Activated naive CD8-positive, alpha-beta T cell (primary cell): ENCODE measurements around the gene ADCY2.

Experiments
- H3K27ac Mint-ChIP-seq: one replicate; pipeline ENCODE4 v1.8.0; 2021; ENCODE audit warnings: mixed read lengths
- H3K27me3 Mint-ChIP-seq: one replicate; pipeline ENCODE4 v1.8.0; 2021; ENCODE audit warnings: mixed read lengths
- H3K36me3 Mint-ChIP-seq: one replicate; pipeline ENCODE4 v1.8.0; 2021; ENCODE audit warnings: mixed read lengths
- H3K4me1 Mint-ChIP-seq: one replicate; pipeline ENCODE4 v1.8.0; 2021; ENCODE audit warnings: low read depth, mixed read lengths
- H3K4me3 Mint-ChIP-seq: one replicate; pipeline ENCODE4 v1.8.0; 2021; ENCODE audit warnings: mild to moderate bottlenecking, mixed read lengths
- H3K9me3 Mint-ChIP-seq: one replicate; pipeline ENCODE4 v1.8.0; 2021; ENCODE audit warnings: low read depth, mixed read lengths

The ADCY2 gene

DNA sequence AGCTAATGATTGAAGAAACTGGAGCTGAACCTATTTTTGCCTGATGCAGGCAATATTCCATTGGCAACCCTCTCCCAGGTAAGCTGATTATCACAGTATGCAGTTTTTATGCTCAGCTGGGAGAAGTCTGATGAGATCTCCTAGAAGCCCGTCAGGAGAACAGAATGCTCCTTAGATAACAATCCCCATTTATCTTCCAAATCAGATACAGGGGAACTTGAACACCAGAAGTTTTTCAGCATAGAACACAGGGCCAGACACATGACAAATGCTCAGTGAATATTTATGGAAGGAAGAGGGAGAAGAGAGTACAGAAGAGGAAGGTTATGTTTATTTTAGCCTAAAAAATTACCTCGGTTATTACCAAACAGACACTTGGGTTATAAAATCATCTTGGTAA is 417.1 kb downstream of the ADCY2 start:
- Mint-ChIP-seq H3K4me3 (no peak overlapping the region), H3K27me3 (peaks cover 35% of the 10 kb centered on the region), H3K9me3 (no peaks in the 10 kb centered on the region), H3K36me3 (no peaks in the 10 kb centered on the region), H3K27ac (no peak overlapping the region), H3K4me1 (no peaks in the 10 kb centered on the region)

DNA sequence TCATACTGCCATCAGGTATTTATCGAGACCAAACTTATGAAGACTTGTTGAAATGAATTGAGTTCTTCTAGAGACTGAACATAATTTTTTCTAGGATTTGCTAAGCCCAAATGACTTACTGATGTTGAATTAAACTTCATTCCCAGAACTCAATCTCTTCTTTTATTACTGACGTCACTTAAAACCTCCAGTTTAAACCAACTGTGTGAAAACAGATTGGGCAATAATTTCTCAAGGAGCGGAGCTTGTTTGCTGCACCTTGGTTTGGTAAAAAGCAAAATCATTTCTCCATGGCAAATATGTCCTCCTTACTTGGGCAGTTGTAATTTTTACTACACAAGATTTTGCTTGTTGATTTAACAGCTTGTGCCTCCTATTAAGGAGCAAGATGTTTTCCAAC is 417.6 kb downstream of the ADCY2 start:
- no peaks in the 10 kb centered on the region for H3K9me3 Mint-ChIP-seq

GRCh38 chr5:7814816-7815215 is 418.9 kb downstream of the ADCY2 start:
- no peak overlapping the region for H3K4me3 Mint-ChIP-seq
- no peak overlapping the region for H3K27ac Mint-ChIP-seq
- H3K4me1 Mint-ChIP-seq, result no peaks in the 10 kb centered on the region
- H3K9me3 Mint-ChIP-seq, result no peaks in the 10 kb centered on the region
- no peaks in the 10 kb centered on the region for H3K36me3 Mint-ChIP-seq
- H3K27me3 Mint-ChIP-seq, result peaks cover 35% of the 10 kb centered on the region

More for the DNA sequence above, 417.6 kb downstream of the ADCY2 start:
- no peak overlapping the region for H3K4me3 Mint-ChIP-seq
- H3K27ac Mint-ChIP-seq, result no peak overlapping the region
- peaks cover 35% of the 10 kb centered on the region for H3K27me3 Mint-ChIP-seq
- H3K36me3 Mint-ChIP-seq, result no peaks in the 10 kb centered on the region
- H3K4me1 Mint-ChIP-seq, result no peaks in the 10 kb centered on the region

GRCh38 chr5:7815892-7816534 is 420.1 kb downstream of the ADCY2 start:
- H3K27ac Mint-ChIP-seq, result no peak overlapping the region
- H3K27me3 Mint-ChIP-seq, result peaks cover 32% of the 10 kb centered on the region
- H3K9me3 Mint-ChIP-seq, result no peaks in the 10 kb centered on the region

GRCh38 chr5:7816535-7816901 is 420.6 kb downstream of the ADCY2 start:
- H3K4me3 Mint-ChIP-seq, result no peak overlapping the region
- no peaks in the 10 kb centered on the region for H3K4me1 Mint-ChIP-seq
- H3K36me3 Mint-ChIP-seq, result no peaks in the 10 kb centered on the region
- peaks cover 36% of the 10 kb centered on the region for H3K27me3 Mint-ChIP-seq
- H3K9me3 Mint-ChIP-seq, result no peaks in the 10 kb centered on the region
- no peak overlapping the region for H3K27ac Mint-ChIP-seq

More at GRCh38 chr5:7815892-7816534, 420.1 kb downstream of the ADCY2 start:
- Mint-ChIP-seq H3K4me3 (no peak overlapping the region), H3K36me3 (no peaks in the 10 kb centered on the region), H3K4me1 (no peaks in the 10 kb centered on the region)

DNA sequence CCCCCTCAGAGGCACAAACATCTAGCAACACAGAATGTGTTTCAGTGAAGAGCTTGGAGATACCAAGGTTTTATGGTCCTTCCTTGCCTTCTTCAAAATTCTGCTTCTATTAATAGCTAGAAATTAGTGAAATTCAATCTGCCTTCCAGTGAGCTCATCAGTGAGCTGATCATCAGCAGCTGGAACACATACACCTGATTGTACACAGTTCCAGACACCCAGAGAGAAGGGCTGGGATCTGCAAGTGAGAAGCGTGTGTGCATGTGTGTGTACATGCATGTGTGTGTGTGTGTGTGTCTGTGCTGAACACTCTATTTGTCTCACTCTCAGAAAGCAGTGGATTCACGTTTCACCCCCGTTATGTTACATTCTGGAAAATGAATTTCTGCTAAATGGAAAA is 426.5 kb downstream of the ADCY2 start:
- H3K27ac Mint-ChIP-seq, result no peak overlapping the region
- H3K36me3 Mint-ChIP-seq, result no peaks in the 10 kb centered on the region
- no peaks in the 10 kb centered on the region for H3K9me3 Mint-ChIP-seq
- no peaks in the 10 kb centered on the region for H3K4me1 Mint-ChIP-seq
- H3K4me3 Mint-ChIP-seq, result no peak overlapping the region
- H3K27me3 Mint-ChIP-seq, result peaks cover 17% of the 10 kb centered on the region

GRCh38 chr5:7823594-7823993 is 427.7 kb downstream of the ADCY2 start:
- H3K4me3 Mint-ChIP-seq, result no peak overlapping the region
- H3K4me1 Mint-ChIP-seq, result no peaks in the 10 kb centered on the region
- no peak overlapping the region for H3K27ac Mint-ChIP-seq
- no peaks in the 10 kb centered on the region for H3K36me3 Mint-ChIP-seq
- peaks cover 18% of the 10 kb centered on the region for H3K27me3 Mint-ChIP-seq
- H3K9me3 Mint-ChIP-seq, result no peaks in the 10 kb centered on the region

DNA sequence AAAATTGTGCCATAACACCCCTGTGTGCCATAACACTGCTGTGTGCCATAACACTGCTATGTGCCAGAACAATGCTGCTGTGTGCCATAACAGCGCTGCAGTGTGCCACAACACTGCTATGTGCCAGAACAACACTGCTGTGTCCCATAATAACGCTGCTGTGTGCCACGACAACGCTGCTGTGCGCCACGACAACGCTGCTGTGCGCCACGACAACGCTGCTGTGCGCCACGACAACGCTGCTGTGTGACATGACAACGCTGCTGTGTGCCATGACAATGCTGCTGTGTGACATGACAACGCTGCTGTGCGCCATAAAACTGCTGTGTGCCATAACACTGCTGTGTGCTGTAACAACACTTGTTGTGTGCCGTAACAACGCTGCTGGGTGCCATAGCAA is 429.1 kb downstream of the ADCY2 start:
- peaks cover 13% of the 10 kb centered on the region for H3K27me3 Mint-ChIP-seq
- no peaks in the 10 kb centered on the region for H3K9me3 Mint-ChIP-seq
- no peaks in the 10 kb centered on the region for H3K36me3 Mint-ChIP-seq
- no peak overlapping the region for H3K27ac Mint-ChIP-seq
- H3K4me3 Mint-ChIP-seq, result no peak overlapping the region
- H3K4me1 Mint-ChIP-seq, result no peaks in the 10 kb centered on the region

GRCh38 chr5:7825630-7826029 is 429.7 kb downstream of the ADCY2 start:
- Mint-ChIP-seq H3K36me3 (no peaks in the 10 kb centered on the region), H3K4me3 (no peak overlapping the region), H3K27ac (no peak overlapping the region), H3K4me1 (no peaks in the 10 kb centered on the region), H3K27me3 (peaks cover 13% of the 10 kb centered on the region), H3K9me3 (no peaks in the 10 kb centered on the region)

DNA sequence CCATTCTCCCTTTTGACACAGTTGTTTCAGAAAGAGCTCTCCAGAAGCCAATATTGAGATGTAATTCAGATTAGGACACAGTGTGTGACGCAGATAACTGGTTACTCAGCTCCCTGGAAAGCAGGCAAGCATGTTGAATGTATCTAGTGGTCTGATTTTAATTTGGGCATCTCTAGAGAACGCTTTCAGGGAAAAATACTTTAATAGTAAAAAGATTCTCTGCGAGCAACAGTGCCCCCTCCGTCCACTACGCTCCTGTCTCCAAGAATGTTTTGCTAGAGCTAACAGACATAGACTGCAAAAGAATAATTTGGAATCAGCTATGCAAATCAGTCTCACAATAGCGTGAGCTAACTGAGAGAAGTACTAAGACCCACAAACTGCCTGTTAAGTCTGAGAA is 431.7 kb downstream of the ADCY2 start:
- Mint-ChIP-seq H3K9me3 (no peaks in the 10 kb centered on the region), H3K4me1 (no peaks in the 10 kb centered on the region), H3K27ac (no peak overlapping the region), H3K27me3 (peaks cover 5% of the 10 kb centered on the region), H3K4me3 (no peak overlapping the region), H3K36me3 (no peaks in the 10 kb centered on the region)

- Mint-ChIP-seq H3K4me1 (no peaks in the 10 kb centered on the region), H3K4me3 (no peak overlapping the region), H3K36me3 (no peaks in the 10 kb centered on the region), H3K27me3 (peaks cover 5% of the 10 kb centered on the region), H3K9me3 (no peaks in the 10 kb centered on the region), H3K27ac (no peak overlapping the region)
Observed at GRCh38 chr5:7828269-7828668, 432.3 kb downstream of the ADCY2 start.

DNA sequence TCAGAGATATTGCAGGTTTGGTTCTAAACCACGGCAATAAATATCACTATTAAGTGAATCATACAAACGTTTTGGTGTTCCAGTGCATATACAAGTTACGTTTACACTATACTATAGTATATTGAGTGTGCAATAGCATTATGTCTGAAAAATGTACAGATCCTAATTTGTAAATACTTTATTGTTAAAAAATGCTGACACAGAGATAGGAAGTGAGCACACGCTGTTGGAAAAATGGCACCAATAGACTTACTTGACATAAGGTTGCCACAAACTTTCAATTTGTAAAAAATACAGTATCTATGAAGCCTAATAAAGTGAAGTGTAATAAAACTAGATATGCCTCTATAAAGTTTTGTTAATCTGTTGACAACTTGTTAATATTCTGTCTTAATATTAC is 439.0 kb downstream of the ADCY2 start:
- Mint-ChIP-seq H3K27ac (no peak overlapping the region), H3K27me3 (peaks cover 5% of the 10 kb centered on the region), H3K4me1 (no peaks in the 10 kb centered on the region), H3K36me3 (no peaks in the 10 kb centered on the region), H3K4me3 (no peak overlapping the region), H3K9me3 (no peaks in the 10 kb centered on the region)

GRCh38 chr5:7837403-7837802 is 441.5 kb downstream of the ADCY2 start:
- Mint-ChIP-seq H3K36me3 (no peaks in the 10 kb centered on the region), H3K4me1 (no peaks in the 10 kb centered on the region), H3K4me3 (no peak overlapping the region), H3K27me3 (peaks cover 16% of the 10 kb centered on the region), H3K27ac (no peak overlapping the region), H3K9me3 (no peaks in the 10 kb centered on the region)

DNA sequence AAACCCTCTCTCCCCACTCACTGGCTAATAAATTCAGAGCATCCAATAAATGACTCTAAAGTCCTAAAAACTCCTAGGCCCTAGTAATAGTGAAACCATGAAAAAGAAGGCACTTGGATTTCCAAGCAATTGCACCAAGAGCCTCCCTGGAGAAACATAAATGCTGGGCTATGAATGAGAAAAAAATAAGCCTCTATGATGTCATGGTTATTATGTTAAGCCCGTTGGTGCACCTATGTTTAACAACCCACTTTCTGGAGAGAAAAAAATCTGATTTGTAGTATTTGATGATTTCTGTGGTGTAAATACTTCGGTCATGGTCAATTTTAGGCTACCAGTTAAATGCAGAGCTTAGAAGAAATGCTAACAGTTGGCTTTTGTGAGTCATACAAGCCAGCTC is 446.6 kb downstream of the ADCY2 start:
- H3K4me1 Mint-ChIP-seq, result no peaks in the 10 kb centered on the region
- H3K4me3 Mint-ChIP-seq, result no peak overlapping the region
- no peaks in the 10 kb centered on the region for H3K9me3 Mint-ChIP-seq
- no peaks in the 10 kb centered on the region for H3K36me3 Mint-ChIP-seq
- no peak overlapping the region for H3K27ac Mint-ChIP-seq
- H3K27me3 Mint-ChIP-seq, result peaks cover 20% of the 10 kb centered on the region

GRCh38 chr5:7844901-7845300 is 449.0 kb downstream of the ADCY2 start:
- peaks cover 27% of the 10 kb centered on the region for H3K27me3 Mint-ChIP-seq
- H3K9me3 Mint-ChIP-seq, result no peaks in the 10 kb centered on the region
- peaks cover 3% of the 10 kb centered on the region for H3K4me1 Mint-ChIP-seq
- no peaks in the 10 kb centered on the region for H3K36me3 Mint-ChIP-seq
- no peak overlapping the region for H3K27ac Mint-ChIP-seq
- H3K4me3 Mint-ChIP-seq, result no peak overlapping the region

DNA sequence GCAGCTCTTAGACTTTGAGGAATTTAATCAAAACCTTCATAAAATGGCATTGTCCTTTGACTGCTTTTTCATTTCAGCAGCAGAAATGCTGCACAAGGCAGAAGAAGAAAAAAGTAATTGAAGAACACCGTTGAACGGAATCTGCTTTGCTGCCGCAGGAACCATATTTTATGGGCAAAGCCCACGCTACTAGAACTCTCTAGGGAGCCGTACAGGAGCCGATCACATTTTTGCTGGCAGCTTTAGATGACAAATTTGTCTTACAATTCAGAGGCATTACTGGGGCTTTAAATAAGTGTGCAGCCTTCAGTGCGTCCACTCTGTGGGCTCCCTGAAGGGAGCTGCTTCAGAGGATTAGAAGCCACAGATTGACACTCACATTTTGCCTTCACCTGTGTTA is 449.6 kb downstream of the ADCY2 start:
- peaks cover 5% of the 10 kb centered on the region for H3K4me1 Mint-ChIP-seq
- no peaks in the 10 kb centered on the region for H3K9me3 Mint-ChIP-seq
- H3K27ac Mint-ChIP-seq, result no peak overlapping the region
- peaks cover 24% of the 10 kb centered on the region for H3K27me3 Mint-ChIP-seq
- no peaks in the 10 kb centered on the region for H3K36me3 Mint-ChIP-seq
- H3K4me3 Mint-ChIP-seq, result no peak overlapping the region
